Fibroblast of lung (primary cell): ENCODE measurements around the gene WDR5B. TPM values are rescaled to one million over a fixed set of nuclear protein-coding genes. Genes with fewer than 3 reads are reported as not detected.

ENCODE experiments used
- DNase-seq, 2 donors: peaks; one replicate each; pipeline versions ENCODE4 v3.0.0 to v3.0.0-alpha.2; 2010; ENCODE audit warnings: low read depth in 2 of 2
- H2AFZ ChIP-seq: 2 replicates; pipeline ENCODE4 v1.5.1; 2012; ENCODE audit warnings: low read length, control low read depth, inconsistent platforms
- H3K27ac ChIP-seq: 2 replicates; pipeline ENCODE4 v1.5.1; 2011; ENCODE audit warnings: low read length, control low read depth; ENCODE audit not compliant: insufficient read depth
- H3K27me3 ChIP-seq: 2 replicates; pipeline ENCODE4 v1.5.1; 2011; ENCODE audit warnings: mild to moderate bottlenecking, low read length; ENCODE audit not compliant: control insufficient read depth, insufficient read depth
- H3K36me3 ChIP-seq: 2 replicates; pipeline ENCODE4 v1.5.1; 2011; ENCODE audit warnings: low read length; ENCODE audit not compliant: control insufficient read depth, insufficient read depth
- H3K4me1 ChIP-seq: 2 replicates; pipeline ENCODE4 v1.5.1; 2011; ENCODE audit warnings: low read length; ENCODE audit not compliant: control insufficient read depth, insufficient read depth; ENCODE audit errors: extremely low read depth
- H3K4me2 ChIP-seq: 2 replicates; pipeline ENCODE4 v1.5.1; 2011; ENCODE audit warnings: low read length, control low read depth; ENCODE audit not compliant: insufficient read depth; ENCODE audit errors: extremely low read depth
- H3K4me3 ChIP-seq, 4 experiments: fragments of 200-600 bp in 1 of 4; sonication (generic) in 1 of 4; replicated peaks in 1 of 4; 2 replicates each; pipeline ENCODE4 v1.5.1; 2011 to 2016; ENCODE audit warnings: low read length in 4 of 4, low read depth in 3 of 4, mild to moderate bottlenecking in 3 of 4, control low read depth in 2 of 4, inconsistent platforms in 1 of 4, mixed read lengths in 1 of 4; ENCODE audit not compliant: insufficient read depth in 1 of 4; ENCODE audit errors: control extremely low read depth in 1 of 4
- H3K79me2 ChIP-seq: 2 replicates; pipeline ENCODE4 v1.5.1; 2012; ENCODE audit warnings: mild to moderate bottlenecking, low read length, inconsistent platforms; ENCODE audit not compliant: control insufficient read depth, insufficient read depth
- H3K9ac ChIP-seq: 2 replicates; pipeline ENCODE4 v1.5.1; 2011; ENCODE audit warnings: mild to moderate bottlenecking, low read length, control low read depth; ENCODE audit not compliant: insufficient read depth
- H3K9me3 ChIP-seq: 2 replicates; pipeline ENCODE4 v1.5.1; 2012; ENCODE audit warnings: low read depth, low read length; ENCODE audit not compliant: control insufficient read depth, insufficient read depth
- H4K20me1 ChIP-seq: 2 replicates; pipeline ENCODE4 v1.5.1; 2011; ENCODE audit warnings: low read length; ENCODE audit not compliant: control insufficient read depth, insufficient read depth; ENCODE audit errors: extremely low read depth
- CTCF ChIP-seq, 2 donors: IDR thresholded peaks in 1 of 2; conservative IDR thresholded peaks in 1 of 2; 1 replicate in 1 of 2; 2 replicates in 1 of 2; pipeline ENCODE4 v1.5.1; 2011 to 2012; ENCODE audit warnings: low read length in 2 of 2, control low read depth in 1 of 2, inconsistent platforms in 1 of 2, low read depth in 1 of 2, mild to moderate bottlenecking in 1 of 2
- EZH2 ChIP-seq: IDR thresholded peaks from 2 replicates; pipeline ENCODE4 v1.5.1; 2012; ENCODE audit warnings: low read length, control low read depth, mild to moderate bottlenecking; ENCODE audit errors: missing control alignments
- polyA minus RNA-seq: library from RNA; depleted of rRNA, polyadenylated mRNA; stranded (reverse); fragments of >200 nt; gene quantifications from 2 replicates; pipeline ENCODE4 v1.2.3, GENCODE V29; 2011; ENCODE audit warnings: low replicate concordance
- polyA plus RNA-seq, 2 donors: library from polyadenylated mRNA; depleted of rRNA in 1 of 2; stranded (reverse) in 1 of 2; unstranded in 1 of 2; fragments of >200 nt; gene quantifications; 2 replicates each; pipeline ENCODE4 v1.2.1, GENCODE V29; 2011 to 2012; ENCODE audit warnings: missing spikeins in 1 of 2
- total RNA-seq: library from RNA; depleted of rRNA; stranded (reverse); fragments of >200 nt; gene quantifications from 2 replicates; pipeline ENCODE4 v1.2.1, GENCODE V29; 2014

WDR5B gene
- total RNA-seq (5.4 and 6.6 TPM in 2 replicates), polyA plus RNA-seq (5.5 and 7.2 TPM in 2 replicates), polyA minus RNA-seq (0.86 and 0.93 TPM in 2 replicates)
- polyA plus RNA-seq (2012): 3.5 and 4.2 TPM in 2 replicates

- Histone ChIP-seq H3K4me3 (peak within 1 kb of the TSS; percentile 65 to 100 (median 84)), H4K20me1 (no peaks in the 10 kb centered on the region), H2AFZ (peak within 1 kb of the TSS; percentile 96), H3K27me3 (no peaks in the 10 kb centered on the region), H3K79me2 (peaks cover 28% of the 10 kb centered on the region), H3K4me1 (peaks cover 3% of the 10 kb centered on the region), H3K9ac (peak within 1 kb of the TSS; percentile 65), H3K4me2 (peak within 1 kb of the TSS; percentile 98), H3K27ac (peak within 1 kb of the TSS; percentile 92), H3K9me3 (no peaks in the 10 kb centered on the region), H3K36me3 (no peaks in the 10 kb centered on the region)
- peak; percentile 94 to 98 for DNase-seq
- TF ChIP-seq EZH2 (no peak), CTCF (conservative IDR thresholded peaks at IDR 0.05 in 1 of 2, IDR thresholded peaks at IDR 0.05 in 1 of 2; ENCODE audit: low read depth in 1 of 2, low read length in 2 of 2) (peak in 1 of 2 donors; percentile 14)
Observed at GRCh38 chr3:122415762-122416654, at the start of gene WDR5B. WDR5B (minus strand) TSS chr3:122416062; CDS start chr3:122415528, 534 bp downstream.

GRCh38 chr3:122464659-122465058 is 48.8 kb upstream of the WDR5B start:
- no peak for DNase-seq
- peaks cover 15% of the 10 kb centered on the region for H3K79me2 ChIP-seq
- H2AFZ ChIP-seq: no peak overlapping the region
- no peaks in the 10 kb centered on the region for H3K4me1 ChIP-seq
- no peak overlapping the region for H3K4me2 ChIP-seq
- H3K9ac ChIP-seq: no peak overlapping the region
- H3K27ac ChIP-seq: no peak overlapping the region
- no peak for TF ChIP-seq CTCF (conservative IDR thresholded peaks at IDR 0.05 in 1 of 2, IDR thresholded peaks at IDR 0.05 in 1 of 2; ENCODE audit: low read depth in 1 of 2, low read length in 2 of 2)
- TF ChIP-seq EZH2: no peak
- no peaks in the 10 kb centered on the region for H4K20me1 ChIP-seq
- no peaks in the 10 kb centered on the region for H3K9me3 ChIP-seq
- no peaks in the 10 kb centered on the region for H3K36me3 ChIP-seq
- H3K4me3 ChIP-seq: no peak overlapping the region
- H3K27me3 ChIP-seq: no peaks in the 10 kb centered on the region

GRCh38 chr3:122462406-122462805 is 46.5 kb upstream of the WDR5B start:
- H2AFZ ChIP-seq: no peak overlapping the region
- H3K27me3 ChIP-seq: no peaks in the 10 kb centered on the region
- no peak for DNase-seq
- no peaks in the 10 kb centered on the region for H3K4me1 ChIP-seq
- H4K20me1 ChIP-seq: no peaks in the 10 kb centered on the region
- no peak overlapping the region for H3K27ac ChIP-seq
- H3K9ac ChIP-seq: no peak overlapping the region
- no peak overlapping the region for H3K4me2 ChIP-seq
- TF ChIP-seq EZH2 (no peak), CTCF (conservative IDR thresholded peaks at IDR 0.05 in 1 of 2, IDR thresholded peaks at IDR 0.05 in 1 of 2; ENCODE audit: low read depth in 1 of 2, low read length in 2 of 2) (no peak)
- no peak overlapping the region for H3K4me3 ChIP-seq
- H3K79me2 ChIP-seq: no peaks in the 10 kb centered on the region
- no peaks in the 10 kb centered on the region for H3K9me3 ChIP-seq
- peaks cover 2% of the 10 kb centered on the region for H3K36me3 ChIP-seq
